BE2C (cell line): ENCODE measurements around the gene TMEM41A.

Experiments
- DNase-seq: peaks from one replicate; pipeline ENCODE4 v3.0.0-alpha.2; 2020
- H3K27me3 ChIP-seq: fragments of 250-450 bp; sonication (Bioruptor Pico); 2 replicates; pipeline ENCODE4 v1.5.1; 2020; ENCODE audit warnings: mild to moderate bottlenecking
- H3K36me3 ChIP-seq: fragments of 250-450 bp; sonication (Bioruptor Pico); 2 replicates; pipeline ENCODE4 v1.5.1; 2020; ENCODE audit warnings: mild to moderate bottlenecking
- H3K4me1 ChIP-seq: fragments of 250-450 bp; sonication (Bioruptor Pico); 2 replicates; pipeline ENCODE4 v1.5.1; 2020
- H3K4me3 ChIP-seq: 2 replicates; pipeline ENCODE4 v1.5.1; 2011; ENCODE audit warnings: low read depth, low read length
- H3K9me3 ChIP-seq: fragments of 250-450 bp; sonication (Bioruptor Pico); 2 replicates; pipeline ENCODE4 v1.5.1; 2020
- CTCF ChIP-seq: IDR thresholded peaks from 2 replicates; pipeline ENCODE4 v1.5.1; 2012; ENCODE audit warnings: mild to moderate bottlenecking, low read depth, low read length

The TMEM41A gene

GRCh38 chr3:185532901-185533300 lies 34.1 kb upstream of the TMEM41A start:
- no peak overlapping the region for H3K4me3 ChIP-seq
- no peak for DNase-seq
- no peaks in the 10 kb centered on the region for H3K27me3 ChIP-seq
- no peaks in the 10 kb centered on the region for H3K9me3 ChIP-seq
- TF ChIP-seq CTCF = no peak
- H3K4me1 ChIP-seq = no peaks in the 10 kb centered on the region
- no peaks in the 10 kb centered on the region for H3K36me3 ChIP-seq

DNA sequence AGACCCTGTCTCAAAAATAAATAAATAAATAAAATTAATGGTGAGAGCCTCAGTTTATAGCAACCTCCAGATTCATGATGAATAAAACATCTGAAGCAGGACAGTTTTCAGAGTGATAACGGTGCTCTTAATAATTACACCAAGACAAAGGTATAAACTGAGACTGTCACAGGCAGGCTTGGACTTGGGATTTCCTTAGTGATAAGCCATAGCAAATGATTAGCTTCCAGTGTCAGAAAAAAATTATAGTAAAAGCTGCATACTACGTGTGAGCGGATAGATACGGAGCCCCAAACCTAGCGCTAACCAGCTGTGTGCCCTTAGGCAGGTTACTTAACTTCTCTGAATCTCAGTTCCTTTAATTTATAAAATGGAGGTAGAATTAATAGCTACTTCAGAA lies 32.0 kb upstream of the TMEM41A start:
- DNase-seq = no peak
- Histone ChIP-seq H3K27me3 (no peaks in the 10 kb centered on the region), H3K9me3 (no peaks in the 10 kb centered on the region), H3K4me1 (no peaks in the 10 kb centered on the region), H3K36me3 (no peaks in the 10 kb centered on the region), H3K4me3 (no peak overlapping the region)
- no peak for TF ChIP-seq CTCF

DNA sequence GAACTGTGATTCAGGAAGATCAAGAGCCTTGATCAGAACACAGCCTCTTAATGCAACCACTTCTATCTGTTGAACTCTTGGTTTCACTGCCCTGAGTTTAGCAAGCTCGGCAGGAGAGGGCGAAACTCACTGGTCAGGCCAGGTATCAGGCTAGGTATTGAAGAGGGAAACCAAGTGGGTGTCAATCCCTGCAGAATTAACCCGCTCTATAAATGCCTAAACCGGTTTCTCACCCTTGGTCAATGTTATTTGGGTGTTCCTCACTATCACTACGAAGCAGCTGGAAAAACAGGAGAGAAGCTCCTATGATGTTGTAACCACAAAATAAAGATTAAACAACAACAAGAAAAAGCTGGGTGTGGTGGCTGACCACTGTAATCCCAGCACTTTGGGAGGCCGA lies 29.7 kb upstream of the TMEM41A start:
- DNase-seq = no peak
- TF ChIP-seq CTCF = no peak
- no peak overlapping the region for H3K4me3 ChIP-seq
- no peaks in the 10 kb centered on the region for H3K4me1 ChIP-seq
- peaks cover 4% of the 10 kb centered on the region; the same call in 1 of the 2 replicates for H3K27me3 ChIP-seq
- H3K9me3 ChIP-seq = no peaks in the 10 kb centered on the region
- H3K36me3 ChIP-seq = no peaks in the 10 kb centered on the region

DNA sequence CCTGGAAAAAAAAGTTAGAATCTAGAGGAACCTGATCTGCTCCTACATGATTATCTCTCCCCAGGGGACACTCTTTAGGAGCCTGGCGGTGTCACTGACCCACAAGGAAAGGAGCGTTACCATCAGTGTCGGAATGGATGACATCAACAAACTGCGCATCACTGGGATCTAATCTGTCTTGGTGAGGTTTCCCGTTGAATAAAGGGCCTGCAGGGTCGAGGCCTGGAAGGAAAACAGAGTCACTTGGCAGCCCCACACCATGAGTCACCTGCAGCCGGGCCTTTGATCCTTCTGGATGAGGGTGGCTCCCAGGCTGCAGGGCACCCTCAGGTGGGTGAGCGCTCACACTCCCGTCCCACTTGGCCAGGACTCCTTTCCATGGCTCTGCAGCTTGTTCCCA lies 28.5 kb upstream of the TMEM41A start:
- H3K36me3 ChIP-seq = no peaks in the 10 kb centered on the region
- no peak for TF ChIP-seq CTCF
- DNase-seq = peak; percentile 24
- no peaks in the 10 kb centered on the region for H3K9me3 ChIP-seq
- H3K27me3 ChIP-seq = peaks cover 5% of the 10 kb centered on the region
- H3K4me3 ChIP-seq = peak overlapping the region; percentile 6
- H3K4me1 ChIP-seq = no peaks in the 10 kb centered on the region

GRCh38 chr3:185526349-185526951 lies 27.6 kb upstream of the TMEM41A start:
- no peak for TF ChIP-seq CTCF
- no peak for DNase-seq
- H3K36me3 ChIP-seq = no peaks in the 10 kb centered on the region
- H3K4me3 ChIP-seq = no peak overlapping the region
- peaks cover 5% of the 10 kb centered on the region for H3K27me3 ChIP-seq
- H3K9me3 ChIP-seq = no peaks in the 10 kb centered on the region
- H3K4me1 ChIP-seq = no peaks in the 10 kb centered on the region

DNA sequence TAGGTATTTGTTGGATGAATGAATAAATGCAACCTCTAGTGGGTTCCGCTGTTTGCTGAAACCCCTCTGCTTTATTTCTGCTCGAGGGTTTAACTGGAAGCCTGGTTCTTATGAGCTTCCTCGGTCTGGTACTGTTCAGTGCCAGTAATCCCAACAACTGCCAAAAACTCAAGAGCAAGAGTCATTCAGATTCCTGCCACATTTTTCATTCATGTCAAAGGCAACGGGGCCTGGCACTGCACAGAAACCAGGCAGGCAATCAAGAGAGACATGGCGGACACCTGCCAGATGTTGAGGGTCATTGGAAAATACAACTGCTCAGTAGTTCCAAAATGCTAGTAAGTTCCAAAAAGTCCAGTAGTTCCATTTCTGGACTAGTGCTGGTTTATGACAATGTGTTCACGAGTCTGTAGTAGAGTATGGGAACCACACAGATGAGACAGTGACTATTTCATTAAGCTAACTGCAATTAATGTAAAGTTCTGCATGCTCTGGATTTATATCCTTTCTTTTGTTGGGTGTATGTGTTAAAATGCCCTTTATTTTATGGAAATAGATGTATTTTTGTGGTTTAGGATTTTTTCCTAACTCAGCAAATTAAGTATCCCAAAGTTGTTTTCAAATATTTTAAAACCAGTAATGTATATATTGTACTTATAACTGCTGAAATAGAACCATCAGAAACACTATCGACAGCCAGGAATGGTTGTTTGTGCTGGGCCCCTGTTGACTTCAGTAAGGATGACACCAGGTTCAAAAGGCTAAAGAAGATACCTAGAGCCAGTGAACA lies 22.7 kb upstream of the TMEM41A start:
- no peak for TF ChIP-seq CTCF
- Histone ChIP-seq H3K4me1 (no peaks in the 10 kb centered on the region), H3K36me3 (no peaks in the 10 kb centered on the region)

More for the DNA sequence above, 22.7 kb upstream of the TMEM41A start:
- Histone ChIP-seq H3K4me3 (no peak overlapping the region), H3K9me3 (no peaks in the 10 kb centered on the region), H3K27me3 (peaks cover 5% of the 10 kb centered on the region)
- no peak for DNase-seq
